KBM-7 (cell line): ENCODE results near the gene CDH16.

ENCODE experiments used
- DNase-seq: peaks from one replicate; pipeline ENCODE4 v3.0.0-alpha.2; 2015
- in situ Hi-C: fragments of 300-500 bp; cut with MboI; formaldehyde crosslinking; loops from 2 replicates; pipeline ENCODE4 v1.14.3; 2020; ENCODE audit warnings: low sequenced_read_pairs, low pct_unique_long_range_greater_than_20kb, mixed read lengths

Gene CDH16

DNA sequence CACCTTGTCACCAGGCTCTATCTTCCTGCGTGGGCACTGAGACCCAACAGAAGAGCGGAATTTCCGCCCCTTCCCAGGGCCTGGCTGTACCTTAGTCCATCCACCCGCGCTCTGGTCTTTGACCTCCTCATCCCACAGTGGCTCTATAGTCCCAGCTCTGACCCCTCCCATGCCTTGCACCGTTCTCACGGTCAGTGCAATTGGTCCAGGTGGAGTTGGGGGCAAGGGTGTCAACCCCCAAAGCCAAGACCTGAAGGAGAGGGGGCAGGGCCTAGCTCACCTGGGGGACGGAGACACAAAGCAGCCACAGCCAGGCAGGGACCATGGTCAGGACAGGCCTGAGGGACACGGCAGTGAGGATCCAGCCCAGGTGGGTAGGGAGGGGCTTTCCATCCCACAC is 944 bp downstream of the CDH16 start:
- in situ Hi-C loops = no loop called here
- DNase-seq = no peak

- no peak for DNase-seq
- in situ Hi-C loops = no loop called here
These were observed 2.2 kb downstream of the CDH16 start for GRCh38 chr16:66916518-66916917.

- in situ Hi-C loops = no loop called here
- DNase-seq = no peak
These were observed 3.6 kb downstream of the CDH16 start for GRCh38 chr16:66915041-66915440.

DNA sequence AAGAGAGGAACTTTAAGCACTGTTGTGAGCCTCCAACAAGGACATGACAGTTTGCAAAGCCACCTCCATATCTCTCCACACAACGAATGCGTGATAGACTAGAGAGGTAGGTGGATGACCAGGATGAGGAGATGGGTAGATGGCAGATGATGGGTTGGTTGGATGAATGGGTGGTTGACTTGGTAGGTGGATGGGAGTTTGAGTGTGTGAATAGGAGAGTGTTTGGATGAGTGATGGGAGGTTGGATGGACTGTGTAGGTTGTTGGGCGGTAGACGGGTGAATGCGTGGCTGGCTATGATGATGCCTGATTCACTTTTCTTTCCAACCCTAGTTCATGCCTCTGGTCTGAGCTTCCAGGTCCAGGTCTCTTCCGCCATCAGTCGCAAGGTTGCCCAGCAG is 4.1 kb downstream of the CDH16 start:
- no peak for DNase-seq
- in situ Hi-C loops = no loop called here

GRCh38 chr16:66913711-66914110 is 5.0 kb downstream of the CDH16 start:
- in situ Hi-C loops = no loop called here
- no peak for DNase-seq

GRCh38 chr16:66913081-66913480 is 5.6 kb downstream of the CDH16 start:
- in situ Hi-C loops = no loop called here
- DNase-seq = no peak

DNA sequence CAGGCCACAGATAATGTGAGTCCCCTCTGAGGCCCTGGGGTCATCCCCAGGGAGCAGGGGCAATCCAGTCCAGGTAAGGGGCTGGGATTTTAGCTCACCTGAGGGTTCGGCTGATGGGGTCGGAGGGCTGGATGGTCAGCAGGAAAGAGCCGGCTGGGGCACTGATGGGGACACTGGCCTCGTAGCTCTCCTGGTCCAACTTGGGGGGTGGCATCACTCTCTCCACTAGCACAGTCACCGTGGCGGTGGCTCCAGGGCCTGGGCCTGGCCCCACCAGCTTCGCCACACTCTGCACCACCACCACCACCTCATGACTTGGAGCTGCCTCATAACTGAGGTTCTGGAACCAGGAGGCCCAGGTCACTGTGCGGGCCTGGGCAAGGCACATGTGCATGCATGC is 6.9 kb downstream of the CDH16 start:
- DNase-seq = no peak
- in situ Hi-C loops = no loop called here

- in situ Hi-C loops = no loop called here
These were observed 7.6 kb downstream of the CDH16 start for GRCh38 chr16:66911112-66911511.

DNA sequence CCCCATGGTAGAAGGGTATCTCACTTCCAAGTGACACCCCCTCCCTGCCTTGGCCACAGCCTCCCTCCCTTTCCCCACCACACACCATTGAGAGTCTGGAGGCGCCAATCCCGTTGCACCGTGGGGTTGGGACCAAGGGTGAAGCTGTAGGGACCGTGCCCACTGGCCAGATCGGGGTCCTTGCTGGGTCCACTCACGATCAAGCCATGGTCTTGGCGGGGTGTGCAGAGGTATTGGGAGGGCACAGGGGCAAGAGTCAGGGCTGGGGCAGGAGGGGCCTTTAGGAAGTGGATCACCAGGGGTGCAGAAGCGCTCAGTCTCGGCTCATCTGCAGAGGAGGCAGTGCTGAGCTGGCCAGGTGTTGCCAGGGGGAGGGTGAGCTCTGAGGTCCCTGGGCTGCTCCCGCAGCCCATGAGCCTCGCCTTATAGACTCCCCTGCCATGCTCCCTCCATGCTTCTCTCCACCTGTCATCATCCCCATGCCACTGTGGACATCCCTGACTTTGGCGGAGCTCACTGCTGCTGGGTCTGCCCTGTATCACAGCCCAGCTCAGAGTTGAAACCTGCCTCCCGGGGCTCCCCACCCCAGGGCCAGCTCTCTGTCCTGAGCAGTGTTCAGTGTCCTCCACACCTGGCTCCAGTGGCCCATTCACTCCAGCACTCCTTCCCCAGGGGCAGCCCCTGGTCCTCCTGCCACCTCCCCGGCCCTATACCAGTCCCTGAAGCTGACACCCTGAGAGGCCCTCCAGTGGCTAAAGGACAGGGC is 8.3 kb downstream of the CDH16 start:
- DNase-seq = no peak
- in situ Hi-C loops = no loop called here

More at GRCh38 chr16:66911112-66911511, 7.6 kb downstream of the CDH16 start:
- no peak for DNase-seq

DNA sequence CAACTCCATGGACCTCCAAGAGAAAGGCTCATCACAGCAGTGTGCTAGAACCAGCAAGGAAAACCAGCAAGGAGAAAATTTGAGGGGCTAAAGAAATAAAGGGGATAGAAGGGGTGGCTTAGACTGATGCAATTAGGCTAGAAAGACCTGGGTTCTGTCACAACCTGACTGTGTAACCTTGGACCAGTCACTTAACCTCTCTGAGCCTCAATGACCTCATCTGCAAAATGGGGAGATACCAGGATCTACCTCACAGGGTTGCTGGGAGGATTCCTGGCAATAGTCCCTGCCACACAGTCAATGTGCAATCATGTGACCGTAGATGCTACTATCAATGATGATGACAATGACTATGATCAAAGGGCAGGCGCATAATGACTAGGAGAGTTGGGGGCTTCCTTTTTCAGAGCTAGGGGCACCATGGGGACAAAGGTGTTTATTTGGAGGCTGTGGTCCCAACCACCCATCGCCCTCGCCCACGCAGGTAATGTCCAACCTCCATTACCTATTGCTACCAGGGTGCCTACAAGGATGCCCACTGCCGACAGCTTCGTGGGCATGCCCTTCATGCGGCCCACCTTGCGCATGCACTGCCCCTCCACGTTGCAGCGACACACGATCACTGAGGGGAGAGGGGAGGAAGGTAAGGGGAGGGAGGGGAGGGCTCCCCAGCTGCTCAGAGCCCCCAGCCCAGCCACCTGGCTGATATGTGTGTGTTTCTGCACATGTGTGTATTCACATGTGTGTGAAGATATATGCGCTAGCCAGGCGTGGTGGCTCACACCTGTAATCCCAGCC is 9.7 kb downstream of the CDH16 start:
- in situ Hi-C loops = no loop called here
- DNase-seq = no peak

GRCh38 chr16:66908116-66908515 is 10.6 kb downstream of the CDH16 start:
- in situ Hi-C loops = no loop called here

GRCh38 chr16:66906916-66907836 is 11.5 kb downstream of the CDH16 start:
- no peak for DNase-seq
- in situ Hi-C loops = no loop called here

More at GRCh38 chr16:66908116-66908515, 10.6 kb downstream of the CDH16 start:
- DNase-seq = no peak

GRCh38 chr16:66905633-66906539 is 12.8 kb downstream of the CDH16 start:
- in situ Hi-C loops = no loop called here
- peak; percentile 6 for DNase-seq

GRCh38 chr16:66904846-66905632 is 13.6 kb downstream of the CDH16 start:
- DNase-seq = no peak
- in situ Hi-C loops = no loop called here

GRCh38 chr16:66904428-66904845 is 14.2 kb downstream of the CDH16 start:
- DNase-seq = no peak
- in situ Hi-C loops = no loop called here

DNA sequence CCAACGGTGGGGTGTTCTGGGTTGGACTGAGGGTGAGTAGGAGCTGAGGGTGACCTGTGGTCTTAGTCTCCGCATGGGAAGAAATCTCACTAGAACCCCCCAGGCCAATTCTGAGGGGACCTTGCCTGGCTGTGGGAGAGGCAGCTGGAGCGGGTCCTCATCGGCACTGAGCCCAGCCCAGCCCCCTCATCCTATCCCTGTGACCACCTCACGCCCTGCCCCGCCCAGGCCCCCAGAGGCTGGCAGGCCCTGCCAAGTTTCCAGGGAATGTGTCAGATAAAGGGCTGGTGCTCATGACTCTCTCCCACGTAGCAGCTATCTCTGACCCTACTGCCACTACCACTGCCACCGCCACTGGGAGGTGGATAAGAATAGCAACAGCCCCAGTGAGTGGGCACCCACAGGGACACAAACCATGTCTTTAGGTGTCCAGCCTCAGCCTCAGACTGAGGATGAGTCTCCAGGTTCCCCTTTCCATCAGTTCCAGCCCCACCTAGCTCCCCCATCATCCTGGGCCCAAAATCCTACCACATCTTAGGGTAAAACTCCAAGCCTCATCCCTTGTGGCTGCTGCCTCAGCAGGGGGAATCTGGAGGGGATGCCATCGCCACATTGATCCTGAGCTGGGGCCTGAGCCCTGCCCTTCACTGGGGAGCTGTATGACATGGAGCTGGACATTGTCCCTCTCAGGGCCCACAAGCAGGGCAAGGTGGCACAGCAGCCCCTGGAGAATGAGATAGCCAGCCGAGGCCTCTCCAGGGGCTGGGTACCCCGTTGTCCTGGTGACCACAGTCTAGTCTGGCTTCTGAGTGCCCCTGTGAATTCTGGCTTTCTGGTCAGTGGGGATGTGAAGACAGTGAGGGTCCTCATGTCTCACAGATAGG is 14.9 kb downstream of the CDH16 start:
- in situ Hi-C loops = no loop called here
- DNase-seq = no peak
